OCI-M2 (cell line): Measurements from ENCODE around the gene FCAMR.
"Not testable (repeated sequence)": the region's sequence is repeated elsewhere in the genome, so short reads cannot be mapped to it uniquely, and the experiment has no call there.

Experiments used
- DNase-seq: peaks from one replicate; lab custom pipeline; 2025; ENCODE audit not compliant: unreplicated experiment; lab: John Stamatoyannopoulos, UW

The FCAMR gene

GRCh38 chr1:206937425-206937824 lies 32.8 kb downstream of the FCAMR start:
- no peak for DNase-seq

- no peak for DNase-seq
Measured at GRCh38 chr1:206935491-206936067, 34.7 kb downstream of the FCAMR start.

GRCh38 chr1:206933333-206933945 lies 36.8 kb downstream of the FCAMR start:
- DNase-seq, result no peak

GRCh38 chr1:206932177-206932576 lies 38.1 kb downstream of the FCAMR start:
- DNase-seq, result no peak

- no peak for DNase-seq
Measured at GRCh38 chr1:206931709-206932108, 38.6 kb downstream of the FCAMR start.

GRCh38 chr1:206930210-206930798 lies 40.0 kb downstream of the FCAMR start:
- DNase-seq, result no peak

- DNase-seq, result no peak
Measured at GRCh38 chr1:206929524-206929923, 40.7 kb downstream of the FCAMR start.

GRCh38 chr1:206926286-206926685 lies 44.0 kb downstream of the FCAMR start:
- no peak for DNase-seq

- DNase-seq, result no peak
Measured at GRCh38 chr1:206925106-206925736, 45.0 kb downstream of the FCAMR start.

- no peak for DNase-seq
Measured at GRCh38 chr1:206924592-206925105, 45.6 kb downstream of the FCAMR start.

GRCh38 chr1:206923961-206924557 lies 46.2 kb downstream of the FCAMR start:
- not testable (repeated sequence) for DNase-seq

GRCh38 chr1:206923009-206923960 lies 47.0 kb downstream of the FCAMR start:
- no peak for DNase-seq

- DNase-seq, result no peak
Measured at GRCh38 chr1:206922524-206922923, 47.7 kb downstream of the FCAMR start.

- no peak for DNase-seq
Measured at GRCh38 chr1:206921772-206922265, 48.4 kb downstream of the FCAMR start, which contains the start of gene FCMR. FCMR (minus strand) TSS chr1:206921941; CDS start chr1:206921854, 87 bp downstream.

GRCh38 chr1:206918076-206918475 lies 52.2 kb downstream of the FCAMR start:
- DNase-seq, result no peak

GRCh38 chr1:206916000-206916709 lies 54.1 kb downstream of the FCAMR start:
- no peak for DNase-seq

- DNase-seq, result no peak
Measured at GRCh38 chr1:206915030-206915735, 55.1 kb downstream of the FCAMR start.

GRCh38 chr1:206913766-206914537 lies 56.3 kb downstream of the FCAMR start:
- DNase-seq, result no peak
